HG03060 (cell line): ENCODE measurements around the gene CLDN24.

Source experiments
- ATAC-seq: cut with Tn5 transposase; IDR thresholded peaks from one replicate; pipeline ENCODE4 v1.9.1; 2021; ENCODE audit warnings: low read depth, moderate number of reproducible peaks; ENCODE audit not compliant: unreplicated experiment

The CLDN24 gene

DNA sequence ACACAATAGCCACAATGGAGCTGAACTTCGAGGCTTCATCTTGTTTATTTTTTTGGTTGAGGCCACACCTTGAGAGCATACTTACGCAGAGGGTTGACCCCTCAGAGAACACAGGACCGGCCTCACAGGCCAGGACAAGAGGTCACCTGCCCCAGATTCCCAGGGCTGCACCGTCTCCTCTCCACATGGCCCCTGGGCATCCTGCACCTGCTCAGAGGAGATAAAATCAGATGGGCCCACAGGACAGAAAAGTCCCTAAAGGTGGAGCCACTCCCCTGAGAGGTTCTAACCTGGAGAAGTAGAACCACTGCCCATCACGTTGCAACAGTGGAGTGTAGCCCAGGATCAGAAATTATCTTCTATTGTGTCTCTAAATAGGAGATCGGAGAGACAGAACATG lies 1.1 kb upstream of the CLDN24 start:
- ATAC-seq, result no peak

DNA sequence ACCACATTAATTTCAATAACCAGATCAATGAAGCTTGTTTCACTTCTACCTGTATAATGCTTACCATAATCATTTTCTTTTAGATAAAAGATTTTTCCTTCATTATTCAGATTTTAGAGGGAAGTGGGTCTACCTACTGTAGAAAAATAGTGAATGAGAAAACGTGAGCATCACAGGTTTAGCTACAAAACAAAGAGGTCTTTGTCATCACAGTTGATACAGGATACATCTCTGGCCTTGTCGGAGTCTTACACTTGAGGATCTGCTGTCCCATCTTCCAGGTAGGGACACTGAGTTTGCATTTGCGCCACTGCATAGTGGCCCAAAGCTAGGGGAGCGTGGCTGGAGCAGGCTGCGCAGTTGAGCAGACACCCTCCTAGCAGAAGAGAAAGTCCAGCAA lies 710 bp downstream of the CLDN24 start:
- ATAC-seq, result no peak

DNA sequence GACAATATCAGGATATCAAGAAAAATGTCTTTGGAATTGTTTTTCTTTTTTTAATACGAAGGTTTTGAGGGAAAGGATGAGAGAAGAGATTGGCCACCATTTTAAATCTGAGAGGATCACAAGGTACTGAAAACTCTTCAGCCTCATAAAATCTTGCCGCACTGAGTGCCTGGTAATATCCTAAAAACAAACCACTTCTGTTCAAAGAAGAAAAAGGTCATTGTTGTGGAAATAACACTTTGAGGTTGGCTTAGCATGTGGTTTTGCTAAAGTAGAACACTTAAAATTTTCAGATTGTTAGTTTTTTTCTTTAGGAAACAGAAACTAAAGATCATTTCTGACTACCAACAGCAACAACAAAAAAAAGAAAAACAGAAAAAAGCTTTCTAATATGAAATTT lies 1.1 kb downstream of the CLDN24 start:
- ATAC-seq, result peak; percentile 60

DNA sequence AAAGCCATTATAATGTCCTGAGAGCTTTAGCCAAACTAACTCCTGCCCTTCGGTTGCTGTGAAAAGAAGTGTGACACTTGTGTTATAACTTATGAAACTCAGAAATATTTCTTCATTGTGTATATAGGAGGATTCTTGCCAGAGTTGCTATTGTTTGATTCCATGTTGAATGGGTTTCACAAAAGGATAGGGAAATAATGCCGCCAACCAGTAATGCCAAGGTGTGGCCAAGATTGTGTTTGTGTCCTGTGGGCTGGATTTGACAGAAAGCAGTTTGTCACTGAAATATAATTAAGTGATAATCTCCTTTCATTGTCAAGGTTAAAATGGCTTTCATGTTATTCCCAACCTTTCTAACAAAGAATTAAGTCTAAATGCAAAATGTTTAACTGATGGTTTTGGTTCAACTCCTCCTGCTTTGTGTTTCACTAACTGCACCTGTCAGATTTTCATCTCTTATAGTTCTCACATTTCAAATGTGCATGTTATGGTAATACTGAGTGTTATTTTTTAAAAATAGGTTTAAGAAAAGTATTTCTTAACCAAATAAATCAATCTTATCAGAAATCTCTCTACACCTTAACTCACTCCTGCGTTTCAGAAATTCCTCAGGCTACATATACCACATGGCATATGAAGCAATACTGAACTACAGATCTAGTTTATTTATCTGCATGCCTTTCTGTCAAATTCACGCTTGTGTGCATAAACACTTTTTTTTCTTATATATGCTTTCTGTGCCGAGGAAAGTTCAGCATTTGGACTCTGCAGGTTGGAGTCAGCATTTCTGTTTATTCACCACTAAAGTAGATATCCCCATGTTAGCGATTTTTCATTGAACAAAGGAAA lies 1.8 kb downstream of the CLDN24 start, which contains the start of gene CLDN22:
CLDN22 (minus strand) TSS at position 66 of the 849 bp plus-strand sequence; CDS start at position 8, 58 bp downstream.
- ATAC-seq, result no peak

DNA sequence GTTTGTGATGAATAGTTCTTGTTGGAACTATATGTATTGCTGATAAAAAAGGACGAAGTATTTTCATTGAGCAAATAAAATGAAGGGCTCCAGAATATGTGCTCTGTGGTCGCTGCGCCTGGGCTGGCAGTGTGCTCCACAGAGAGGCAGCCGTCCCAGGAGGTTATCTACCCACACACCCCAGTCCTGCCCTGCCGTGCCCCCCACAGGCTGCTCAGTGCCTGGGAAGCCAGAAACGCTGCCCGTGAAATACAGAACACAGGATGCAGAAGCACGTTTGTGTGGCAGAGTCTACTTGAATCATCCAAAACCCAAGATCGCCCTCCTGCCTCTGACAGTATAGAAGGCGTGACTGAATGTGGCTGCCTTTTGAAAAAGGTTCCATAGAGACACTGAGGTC lies 3.6 kb downstream of the CLDN24 start:
- no peak for ATAC-seq

DNA sequence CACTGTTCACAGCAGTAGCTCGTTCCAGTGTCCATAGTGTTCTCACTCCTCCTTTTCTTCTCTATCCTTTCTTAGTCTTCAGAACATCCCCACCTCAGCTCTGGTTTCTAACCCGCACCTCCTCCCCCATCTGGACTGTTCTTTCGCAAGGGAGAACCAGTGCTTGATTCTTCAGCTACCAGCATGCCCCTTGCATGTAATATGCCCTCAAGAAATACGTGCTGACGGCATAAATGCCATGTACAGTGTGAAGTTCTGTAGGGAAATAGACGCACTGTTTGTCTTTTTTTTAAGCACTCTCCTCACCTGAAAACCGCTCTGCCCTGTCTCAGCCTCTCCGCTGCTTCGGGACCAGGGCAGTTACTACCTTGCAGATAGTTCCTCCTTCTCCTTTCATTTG lies 7.4 kb downstream of the CLDN24 start:
- ATAC-seq, result no peak

DNA sequence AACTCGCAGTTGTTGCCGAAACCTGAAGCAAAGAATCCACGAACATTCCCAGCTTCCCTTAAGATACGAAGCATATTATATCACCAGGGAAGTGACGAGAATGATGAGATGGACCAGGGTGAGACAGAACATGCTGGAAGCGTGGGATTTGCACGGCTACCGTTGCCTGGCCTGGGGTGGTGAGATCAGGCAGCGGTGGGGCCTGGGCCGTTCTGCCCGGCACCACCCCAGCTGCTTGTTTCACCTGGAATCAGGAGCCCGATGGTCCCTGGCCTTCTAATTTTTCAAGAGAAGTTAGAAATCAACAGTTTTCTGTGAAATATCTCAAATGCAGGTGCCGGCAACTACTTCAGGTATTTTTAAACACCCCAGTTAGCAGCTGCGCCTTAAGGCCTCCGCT lies 7.9 kb downstream of the CLDN24 start:
- no peak for ATAC-seq

DNA sequence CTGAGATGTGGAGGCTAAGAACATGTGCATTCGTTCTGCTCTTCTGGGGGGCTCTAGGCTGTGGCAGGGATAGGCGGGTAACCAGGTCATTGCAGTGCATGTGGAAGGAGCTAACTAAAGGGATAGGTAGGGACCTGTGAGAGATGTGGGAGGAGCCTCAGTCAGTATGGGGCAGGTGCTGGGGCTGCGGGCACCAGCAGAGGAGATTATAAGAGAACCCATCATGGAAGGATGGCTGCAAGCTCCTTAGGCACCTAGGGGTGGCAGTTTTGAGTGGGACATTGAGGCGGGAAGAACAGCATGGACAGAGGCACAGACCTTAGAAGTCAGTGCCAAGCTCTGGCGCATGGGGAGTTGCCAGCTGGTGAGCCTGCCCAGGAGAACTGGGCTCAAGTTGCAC lies 9.4 kb downstream of the CLDN24 start:
- ATAC-seq, result no peak

DNA sequence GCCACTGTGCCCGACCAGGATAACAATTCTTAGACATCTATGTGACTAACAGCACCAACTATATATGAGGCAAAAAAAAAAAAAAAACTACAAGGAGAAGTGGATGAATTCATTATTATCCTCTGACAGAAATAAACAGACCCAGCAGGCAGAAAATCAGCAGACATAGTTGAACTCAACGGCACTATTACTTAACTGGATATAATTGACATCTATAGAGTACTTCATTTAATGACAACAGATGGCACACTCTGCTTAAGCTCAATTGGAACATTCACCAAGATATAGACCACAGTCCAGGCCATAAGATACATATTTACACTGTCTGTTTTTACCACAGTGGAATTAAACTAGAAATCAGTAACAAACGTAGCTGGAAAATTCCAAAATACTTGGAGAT lies 15.4 kb downstream of the CLDN24 start:
- ATAC-seq, result no peak

DNA sequence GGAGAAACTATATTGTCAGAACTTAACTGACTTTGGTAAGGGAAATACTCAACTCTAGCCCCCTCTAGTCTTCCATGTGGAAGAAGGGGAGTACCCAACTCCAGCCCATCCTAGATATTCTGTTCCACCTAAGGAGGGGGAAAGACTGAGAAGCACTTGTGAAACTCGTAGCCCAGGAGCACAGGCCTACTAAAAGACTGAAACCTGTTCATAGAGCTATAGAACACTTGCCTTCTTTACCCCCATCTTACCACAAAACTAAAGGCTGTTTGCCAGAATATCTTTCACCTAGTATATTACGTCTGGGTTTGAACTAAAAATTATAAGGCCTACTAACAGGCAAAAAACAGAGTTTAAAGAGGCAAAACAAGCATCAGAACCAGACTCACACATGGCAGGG lies 17.7 kb downstream of the CLDN24 start:
- no peak for ATAC-seq

DNA sequence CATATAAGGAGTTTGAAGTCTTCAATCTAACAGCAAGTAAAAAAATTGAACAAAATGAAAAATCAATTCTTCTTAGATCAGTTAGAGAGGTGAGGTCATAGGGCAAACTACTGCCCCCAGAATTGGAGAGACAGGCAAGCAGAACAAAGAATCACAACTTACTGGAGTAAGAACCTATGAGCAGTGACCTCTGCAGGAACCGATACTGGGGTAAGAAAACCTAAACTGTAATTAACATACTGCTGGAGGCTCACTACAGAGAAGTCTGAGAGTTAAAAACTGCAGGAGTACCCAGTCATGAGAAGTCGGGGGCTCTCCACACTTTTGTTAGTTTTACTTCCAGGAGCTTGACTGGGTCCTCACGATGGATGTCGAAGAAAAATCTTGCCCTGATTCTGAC lies 18.2 kb downstream of the CLDN24 start:
- no peak for ATAC-seq

DNA sequence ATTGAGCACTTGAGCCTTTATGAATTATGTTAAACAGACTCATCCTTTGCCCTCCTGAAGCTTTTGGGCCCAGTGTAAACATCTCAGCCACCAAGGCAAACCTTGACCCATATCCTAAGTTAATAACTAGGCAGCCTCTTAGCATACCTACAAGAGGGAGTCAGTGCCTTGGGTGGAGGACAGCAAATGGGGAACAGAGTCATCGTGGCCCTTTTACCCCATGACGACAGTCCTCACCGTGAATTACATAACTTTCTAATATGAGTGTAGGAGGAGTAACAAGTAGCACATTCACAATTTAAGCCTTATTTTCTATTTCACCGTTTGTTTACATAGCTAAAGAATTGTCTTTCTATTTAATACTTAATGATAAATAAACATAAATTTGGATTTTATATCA lies 18.9 kb downstream of the CLDN24 start:
- no peak for ATAC-seq

DNA sequence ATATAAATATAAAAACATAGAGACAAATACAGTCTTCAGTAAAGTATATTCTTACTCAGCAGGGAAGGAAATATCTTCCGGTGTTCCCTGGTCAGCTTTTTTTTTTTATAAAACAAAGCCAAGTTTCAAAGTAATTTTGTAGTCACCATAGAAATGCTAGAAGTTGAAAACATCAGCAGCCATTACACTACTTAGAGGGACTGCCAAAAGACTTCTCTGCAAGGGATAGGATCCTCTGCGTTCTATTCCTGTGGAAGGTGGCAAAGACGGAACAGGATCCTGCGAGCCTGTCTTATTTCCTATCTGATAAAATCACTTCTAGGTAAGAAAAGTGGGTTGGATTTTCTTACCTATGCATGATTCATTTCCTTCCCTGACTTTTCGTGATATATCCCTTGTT lies 21.6 kb downstream of the CLDN24 start:
- no peak for ATAC-seq

DNA sequence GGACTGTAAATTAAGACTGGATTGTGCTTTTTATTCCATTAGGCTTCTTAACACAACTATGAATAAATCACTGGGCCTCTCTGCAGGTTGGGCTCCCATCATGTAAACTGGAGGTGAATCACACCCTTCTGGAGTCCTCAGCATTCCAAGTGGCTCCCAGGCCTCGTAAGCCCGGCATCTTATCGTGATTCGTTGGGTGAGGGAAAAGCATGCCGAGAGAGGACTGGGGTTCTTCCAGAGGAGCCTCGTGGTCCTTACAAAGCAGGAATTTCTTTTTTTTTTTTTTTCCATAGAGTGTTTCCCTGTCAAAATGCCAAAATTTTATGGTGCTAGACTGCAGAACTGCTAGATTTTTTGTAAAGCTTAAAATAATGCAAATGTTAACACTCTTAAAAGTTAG lies 22.2 kb downstream of the CLDN24 start:
- ATAC-seq, result no peak

DNA sequence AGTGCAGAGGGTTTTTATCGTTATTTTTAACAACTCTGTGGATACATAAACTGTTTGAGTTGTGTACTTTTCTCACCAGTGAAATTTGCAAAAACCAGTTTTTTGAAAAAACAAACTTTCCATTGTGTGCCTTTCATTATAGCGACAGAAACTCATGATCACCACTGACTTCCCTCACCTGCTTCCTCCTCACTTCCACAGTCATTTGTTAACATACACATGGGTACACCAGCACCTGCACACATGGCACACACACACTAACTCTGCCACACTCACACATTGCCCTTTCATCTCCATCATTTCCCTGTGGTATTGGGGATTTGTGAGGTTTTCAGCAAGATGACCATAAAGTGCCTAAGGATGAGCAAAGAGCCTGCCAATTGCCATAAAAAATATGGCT lies 22.8 kb downstream of the CLDN24 start:
- no peak for ATAC-seq

DNA sequence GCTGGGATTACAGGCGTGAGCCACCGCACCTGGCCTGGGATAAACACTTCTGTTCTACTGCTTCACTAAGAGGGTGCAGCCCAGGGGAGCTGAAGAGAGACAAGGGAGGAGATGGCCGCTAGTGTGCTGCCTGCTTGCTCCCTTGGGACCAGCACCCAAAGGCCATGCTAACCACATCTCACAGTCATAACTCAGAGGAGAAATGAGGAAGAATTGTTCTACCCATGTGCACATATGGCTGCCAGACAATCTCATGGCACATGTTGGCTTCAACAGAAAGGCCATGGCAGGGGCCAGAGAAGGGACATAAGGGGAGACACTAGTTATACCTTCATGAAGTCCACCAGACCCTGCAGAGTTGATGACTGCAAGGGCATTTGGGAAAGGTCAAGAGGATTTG lies 24.6 kb downstream of the CLDN24 start:
- peak; percentile 76 for ATAC-seq

DNA sequence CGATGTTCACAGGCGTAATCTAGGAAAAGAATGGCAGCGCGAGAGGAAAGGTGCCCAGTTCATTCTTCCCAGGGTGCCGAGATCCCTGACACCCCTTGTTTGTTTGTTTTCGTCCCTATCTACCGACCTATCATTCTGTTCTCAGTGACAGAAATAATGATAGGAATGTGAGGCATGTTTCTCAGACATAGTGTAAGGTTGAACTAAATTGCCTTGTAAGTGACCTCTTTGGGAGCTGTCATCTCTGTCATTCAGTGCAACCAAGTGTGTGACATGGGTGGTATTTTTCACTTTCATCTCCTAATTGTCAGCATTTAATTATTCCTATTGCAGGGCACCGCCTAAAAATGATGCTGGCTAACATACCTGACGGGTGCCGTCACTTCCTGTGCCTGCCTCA lies 26.5 kb downstream of the CLDN24 start:
- ATAC-seq, result no peak

DNA sequence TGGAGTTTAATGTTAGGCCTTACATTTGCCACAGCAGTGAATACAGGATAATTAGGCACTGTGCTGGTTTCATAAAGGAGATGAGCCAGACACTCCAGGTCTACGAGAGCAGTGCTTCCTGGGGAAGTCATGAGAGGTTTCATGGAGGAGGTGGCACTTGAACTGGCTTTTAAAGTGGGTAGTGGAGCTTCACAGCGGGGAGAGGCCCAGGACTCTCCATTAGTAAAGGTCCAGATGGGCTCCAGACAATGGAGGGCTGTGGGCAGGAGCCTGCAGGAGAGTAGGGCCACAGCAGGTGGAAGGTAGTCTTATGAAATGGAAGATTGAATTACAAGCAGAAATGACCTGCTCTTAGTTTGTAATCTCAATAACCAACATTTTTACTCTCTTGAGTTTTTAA lies 31.2 kb downstream of the CLDN24 start:
- no peak for ATAC-seq

DNA sequence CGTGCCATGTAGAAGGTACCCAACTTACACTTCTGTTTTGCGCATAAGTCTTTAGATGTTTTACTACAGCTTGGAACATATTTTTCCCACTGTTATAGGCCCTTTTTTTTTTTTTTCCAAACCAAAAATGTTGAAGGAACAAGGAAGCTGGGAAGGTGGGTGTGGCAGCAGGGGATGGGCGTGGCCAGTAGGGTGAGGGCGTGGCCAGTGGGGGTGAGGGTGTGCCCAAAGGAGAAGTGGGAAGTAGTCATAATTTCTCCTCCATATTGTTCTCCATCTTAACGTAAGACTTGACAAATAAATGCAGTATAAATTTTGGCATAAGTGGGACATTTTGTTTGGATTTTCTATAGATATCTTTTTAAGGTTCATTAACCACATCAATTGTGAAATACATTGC lies 32.5 kb downstream of the CLDN24 start:
- ATAC-seq, result no peak

DNA sequence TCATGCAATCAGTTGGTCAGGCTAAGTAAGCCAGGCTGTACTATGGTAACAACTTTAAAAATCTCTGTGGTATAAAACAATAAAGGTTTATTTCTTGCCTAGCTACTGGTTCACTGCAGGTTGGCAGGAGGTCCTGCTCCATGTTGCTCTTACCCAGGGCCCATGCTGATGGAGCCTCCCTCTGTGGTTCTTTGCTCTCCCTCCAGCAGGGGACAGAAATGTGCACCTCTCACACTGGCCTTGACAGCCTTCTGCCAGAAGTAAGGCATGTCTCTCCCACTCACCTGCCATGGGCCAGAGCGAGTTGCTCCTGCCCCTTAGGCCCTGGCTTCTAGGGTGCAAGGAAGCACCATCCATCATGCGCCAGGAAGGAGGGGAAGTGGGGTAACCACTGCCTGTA lies 33.3 kb downstream of the CLDN24 start:
- no peak for ATAC-seq

DNA sequence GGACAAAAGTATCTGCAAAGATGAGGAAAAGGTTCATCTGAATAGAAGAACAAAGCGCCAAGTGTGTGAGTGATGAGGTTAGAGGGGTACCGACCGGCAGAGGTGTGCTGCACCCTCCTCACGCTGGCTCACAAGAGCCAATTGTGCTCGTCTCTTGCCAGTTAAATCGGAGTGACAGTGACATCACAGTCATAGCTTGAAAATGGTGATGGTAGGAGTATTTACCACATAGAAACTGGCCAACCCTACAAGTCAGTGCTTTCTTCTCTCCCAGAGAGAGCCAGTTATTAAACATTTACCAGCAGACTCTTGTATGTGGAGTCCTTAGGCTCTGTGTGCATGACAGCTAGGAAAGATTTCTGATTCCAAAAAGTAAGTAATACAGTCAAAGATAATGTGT lies 34.5 kb downstream of the CLDN24 start:
- ATAC-seq, result peak; percentile 59

DNA sequence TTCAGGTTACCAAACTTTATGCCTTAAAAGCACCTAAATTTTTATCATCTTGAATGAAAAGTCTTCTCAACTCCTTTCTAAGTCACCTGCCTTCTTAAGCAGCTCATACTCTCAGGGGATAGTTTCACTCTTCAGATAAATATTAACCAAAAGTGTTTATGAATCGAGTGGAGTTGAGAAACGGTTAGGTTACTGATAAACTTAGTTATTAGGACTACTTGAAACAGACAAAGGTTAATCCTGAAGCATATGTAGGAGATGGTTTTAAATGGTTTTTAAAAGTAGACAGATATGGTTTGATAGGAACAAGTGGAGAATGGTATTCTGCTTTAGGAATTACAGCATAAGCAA lies 34.9 kb downstream of the CLDN24 start:
- ATAC-seq, result peak; percentile 58
